KOPT-K1 (cell line): Measurements from ENCODE around the gene NTM.

Experiments used
- H3K27ac ChIP-seq: fragments of 200-600 bp; sonication (generic); 2 replicates; pipeline ENCODE4 v1.5.1; 2016; ENCODE audit warnings: antibody characterized with exemption, mild to moderate bottlenecking, low read depth, low read length; ENCODE audit not compliant: poor library complexity, severe bottlenecking
- H3K36me3 ChIP-seq: fragments of 200-600 bp; sonication (generic); 2 replicates; pipeline ENCODE4 v1.5.1; 2017; ENCODE audit warnings: antibody characterized with exemption, mild to moderate bottlenecking, low read length, moderate library complexity; ENCODE audit not compliant: insufficient read depth
- H3K9me3 ChIP-seq: fragments of 200-600 bp; sonication (generic); 2 replicates; pipeline ENCODE4 v1.5.1; 2017; ENCODE audit warnings: antibody characterized with exemption, low read length, mild to moderate bottlenecking; ENCODE audit not compliant: insufficient read depth, poor library complexity, severe bottlenecking

NTM gene

DNA sequence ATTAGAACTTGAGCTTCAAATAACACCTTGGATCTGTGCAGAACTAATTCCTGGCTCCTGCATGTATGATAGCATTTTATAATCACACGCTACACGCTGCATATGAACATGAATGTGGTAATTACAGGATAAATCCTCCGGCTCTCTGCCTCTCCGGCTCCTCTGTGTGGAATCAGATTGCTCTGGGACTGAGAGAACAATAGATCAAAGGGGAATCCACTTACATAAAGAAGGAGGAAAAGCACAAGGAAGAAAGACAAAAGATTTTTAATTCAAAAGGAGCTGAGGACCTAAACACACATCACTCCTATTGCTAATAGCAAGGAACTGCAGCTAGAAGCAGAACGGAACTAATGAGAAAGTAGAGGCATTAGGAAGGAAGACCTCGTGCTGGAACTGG, 240.9 kb downstream of the NTM start:
- Histone ChIP-seq H3K27ac (no peak overlapping the region), H3K9me3 (no peaks in the 10 kb centered on the region), H3K36me3 (no peaks in the 10 kb centered on the region)

DNA sequence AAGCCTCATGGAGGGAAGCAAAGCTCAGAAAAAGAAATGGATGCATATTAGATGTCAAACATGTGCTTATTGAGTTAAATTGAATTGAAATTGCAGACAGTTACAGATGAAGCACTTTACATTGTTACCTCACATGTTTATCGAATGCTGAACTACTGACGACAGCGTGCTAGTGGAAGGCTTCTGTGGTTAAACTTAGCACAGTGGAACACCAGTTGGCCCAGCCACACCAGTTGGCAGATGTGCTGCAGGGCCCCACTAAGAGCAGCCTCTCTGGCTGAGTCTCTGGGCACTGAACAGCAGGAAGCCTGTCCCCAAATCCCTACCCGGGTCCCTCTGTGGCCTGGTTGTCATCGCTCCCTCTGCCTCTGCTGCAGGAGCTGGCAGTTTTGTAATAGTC, 242.1 kb downstream of the NTM start:
- Histone ChIP-seq H3K36me3 (no peaks in the 10 kb centered on the region), H3K27ac (peak overlapping the region; percentile 58), H3K9me3 (no peaks in the 10 kb centered on the region)

DNA sequence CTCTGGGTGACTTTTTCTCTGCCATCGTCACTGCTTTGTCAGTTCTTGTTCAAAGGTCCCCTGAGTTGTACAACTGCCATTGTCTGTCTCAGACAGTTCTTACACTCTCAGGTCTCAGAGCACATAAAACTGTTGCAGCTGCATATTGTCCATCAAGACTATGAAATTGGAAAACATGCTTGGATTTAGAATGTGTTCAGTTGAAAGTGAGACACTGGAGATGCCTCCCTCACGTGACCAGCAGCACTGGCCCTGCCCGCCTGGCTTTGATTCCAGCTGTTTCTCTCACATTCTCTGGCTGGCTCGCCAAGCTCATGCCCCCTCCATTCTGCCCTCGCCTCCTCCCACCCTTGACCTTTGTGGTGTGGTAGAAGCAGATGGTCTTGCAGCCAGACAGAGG, 244.2 kb downstream of the NTM start:
- peak overlapping the region; percentile 16 for H3K27ac ChIP-seq
- no peaks in the 10 kb centered on the region for H3K36me3 ChIP-seq

DNA sequence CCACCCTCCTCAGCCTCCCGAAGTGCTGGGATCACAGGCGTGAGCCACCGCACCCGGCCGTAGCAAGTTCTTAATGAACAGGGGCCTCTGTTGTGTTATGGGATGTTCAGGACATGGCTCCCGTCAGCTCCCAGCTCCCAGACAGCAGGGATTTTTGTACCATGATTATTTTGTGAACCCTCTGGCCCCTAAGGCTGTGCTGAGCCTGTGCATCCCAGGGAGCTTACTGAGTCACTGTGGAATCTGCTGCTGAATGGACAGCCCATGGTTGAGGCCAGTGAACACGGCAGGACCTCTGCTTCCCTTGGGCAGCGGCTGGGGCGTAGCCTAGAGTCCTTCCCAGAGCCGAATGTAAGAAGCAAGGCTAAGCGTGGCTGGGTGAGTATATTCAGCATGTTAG, 245.2 kb downstream of the NTM start:
- peak overlapping the region; percentile 47 for H3K27ac ChIP-seq
- no peaks in the 10 kb centered on the region for H3K9me3 ChIP-seq

More for the DNA sequence above, 244.2 kb downstream of the NTM start:
- H3K9me3 ChIP-seq, result no peaks in the 10 kb centered on the region

DNA sequence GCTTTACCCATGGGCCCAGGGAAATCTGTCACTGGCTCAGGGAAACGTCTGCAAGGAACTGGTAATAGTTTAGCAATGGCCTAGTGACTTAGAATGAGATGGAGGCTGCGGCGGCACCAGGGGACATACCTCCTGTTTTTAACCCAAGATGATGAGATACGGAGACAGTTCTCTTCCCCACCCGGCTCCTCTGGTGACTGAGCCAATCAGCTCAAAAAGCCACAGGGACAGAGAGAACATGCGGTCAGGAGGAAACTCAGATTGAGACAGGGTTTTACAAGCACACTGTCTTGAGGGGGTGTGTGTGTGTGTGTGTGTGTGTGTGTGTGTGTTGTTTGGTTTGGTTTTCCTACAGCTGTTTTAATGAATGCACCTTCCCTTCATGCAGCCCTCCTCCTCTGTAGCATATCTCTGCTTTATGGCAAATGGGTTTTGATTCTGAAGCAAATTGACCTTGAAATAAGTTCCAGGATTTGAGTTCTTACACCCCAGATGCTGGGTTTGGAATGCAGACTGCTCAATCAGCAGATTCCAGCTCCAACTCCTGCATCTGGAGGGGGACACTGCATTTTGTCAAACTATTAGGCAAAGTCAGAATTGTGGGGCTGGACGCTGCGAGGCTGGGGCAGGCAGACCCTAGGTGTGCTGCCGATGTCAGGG, 246.2 kb downstream of the NTM start:
- Histone ChIP-seq H3K27ac (peak overlapping the region; percentile 47), H3K9me3 (no peaks in the 10 kb centered on the region), H3K36me3 (no peaks in the 10 kb centered on the region)

More for the DNA sequence above, 245.2 kb downstream of the NTM start:
- H3K36me3 ChIP-seq, result no peaks in the 10 kb centered on the region

DNA sequence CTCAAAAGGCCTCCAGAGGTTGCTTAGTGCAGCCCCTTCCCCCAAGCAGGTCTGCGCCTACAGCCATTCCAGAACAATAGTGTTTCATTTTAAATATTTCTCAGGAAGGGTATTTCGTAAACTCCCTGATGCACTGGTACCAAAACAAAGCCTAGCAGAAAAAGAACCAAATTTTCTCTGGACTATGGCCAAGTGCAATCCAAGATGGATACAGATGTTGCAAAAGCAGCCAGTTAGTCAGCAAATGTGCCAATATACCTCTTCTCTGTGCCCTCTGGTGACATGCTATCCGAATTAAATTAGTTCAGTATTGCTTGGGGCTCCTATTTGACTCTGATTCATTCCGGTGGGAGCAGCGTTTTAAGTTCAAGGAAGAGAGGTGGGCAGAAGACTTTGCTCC, 247.8 kb downstream of the NTM start:
- H3K9me3 ChIP-seq, result no peaks in the 10 kb centered on the region
- H3K27ac ChIP-seq, result peak overlapping the region; percentile 47
- no peaks in the 10 kb centered on the region for H3K36me3 ChIP-seq

DNA sequence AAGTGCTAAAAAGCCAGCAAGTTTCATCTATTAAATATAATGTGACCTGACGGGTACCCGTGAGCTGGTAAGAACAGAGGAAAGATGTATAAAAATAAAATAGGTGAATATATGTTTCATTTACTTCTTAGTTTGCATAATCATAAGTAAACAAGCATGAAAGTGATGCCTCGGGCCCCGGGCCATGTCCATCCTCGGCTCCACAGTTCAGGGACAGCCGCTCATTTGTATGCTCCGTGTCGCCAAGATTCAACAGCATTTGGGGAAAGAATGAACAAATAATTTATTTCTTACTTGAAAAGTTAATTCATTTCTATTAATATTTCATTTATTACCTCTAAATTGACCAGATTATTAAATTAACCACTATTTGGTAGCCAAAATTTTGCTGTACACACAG, 251.8 kb downstream of the NTM start:
- no peak overlapping the region for H3K27ac ChIP-seq
- no peaks in the 10 kb centered on the region for H3K9me3 ChIP-seq
- no peaks in the 10 kb centered on the region for H3K36me3 ChIP-seq

DNA sequence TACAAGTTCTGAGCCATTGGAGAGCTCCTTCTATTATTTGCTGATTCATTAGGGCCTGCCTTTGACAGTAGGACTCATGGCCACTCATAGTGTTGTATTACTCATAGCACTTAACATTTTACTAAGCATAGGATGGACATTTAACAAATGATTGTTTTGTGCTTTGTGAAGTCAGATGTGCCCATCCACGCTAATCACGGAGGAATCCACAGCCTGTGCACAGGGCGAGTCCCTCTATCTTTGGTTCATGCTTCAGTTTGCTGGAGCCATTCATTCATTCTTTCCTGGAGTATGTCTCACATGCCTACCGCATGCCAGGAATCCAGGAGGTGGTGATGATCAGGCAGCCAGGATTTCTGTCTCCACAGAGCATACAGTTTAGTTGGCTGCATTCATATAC, 254.1 kb downstream of the NTM start:
- Histone ChIP-seq H3K9me3 (no peaks in the 10 kb centered on the region), H3K27ac (peak overlapping the region; percentile 41), H3K36me3 (no peaks in the 10 kb centered on the region)

DNA sequence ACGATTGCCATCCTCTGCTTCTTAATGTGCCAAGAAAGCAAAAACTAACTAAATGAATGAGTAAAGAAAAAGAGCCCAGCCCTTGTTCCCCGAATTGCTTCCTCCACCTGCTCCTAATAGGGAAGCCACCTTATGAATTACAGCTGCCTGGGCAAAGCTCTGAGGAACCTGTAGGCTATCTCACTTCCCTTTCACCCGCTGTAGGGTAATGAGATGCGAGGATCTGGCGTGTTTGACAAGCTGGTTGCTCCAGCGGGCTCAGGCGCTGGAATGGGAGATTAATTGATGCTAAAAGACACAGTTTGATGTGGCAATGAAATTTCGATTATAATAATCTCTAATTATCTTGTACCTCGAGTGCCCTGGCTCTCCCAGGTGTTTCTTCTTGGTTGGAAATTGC, 256.4 kb downstream of the NTM start:
- Histone ChIP-seq H3K36me3 (no peaks in the 10 kb centered on the region), H3K9me3 (no peaks in the 10 kb centered on the region), H3K27ac (no peak overlapping the region)

DNA sequence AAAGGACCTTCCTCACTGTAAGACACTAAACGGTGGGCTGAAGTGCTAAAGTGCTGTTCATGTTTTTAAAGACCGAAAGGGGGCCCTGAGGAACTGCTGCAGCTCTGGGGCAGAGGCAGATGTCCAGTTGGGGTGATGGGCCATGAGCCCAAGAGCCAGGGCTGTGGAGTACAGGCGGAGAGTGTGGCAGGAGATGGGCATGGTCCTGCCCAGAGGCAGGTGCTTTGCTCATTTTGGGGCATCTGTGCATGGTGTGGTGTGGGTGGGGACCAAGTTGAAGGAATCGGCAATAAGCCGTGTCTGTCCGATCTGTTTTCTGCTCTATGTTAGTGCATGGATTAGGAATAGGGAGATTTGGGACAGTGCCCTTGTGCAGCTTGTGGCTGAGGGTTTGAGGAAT, 258.3 kb downstream of the NTM start:
- Histone ChIP-seq H3K9me3 (no peaks in the 10 kb centered on the region), H3K27ac (no peak overlapping the region), H3K36me3 (no peaks in the 10 kb centered on the region)

DNA sequence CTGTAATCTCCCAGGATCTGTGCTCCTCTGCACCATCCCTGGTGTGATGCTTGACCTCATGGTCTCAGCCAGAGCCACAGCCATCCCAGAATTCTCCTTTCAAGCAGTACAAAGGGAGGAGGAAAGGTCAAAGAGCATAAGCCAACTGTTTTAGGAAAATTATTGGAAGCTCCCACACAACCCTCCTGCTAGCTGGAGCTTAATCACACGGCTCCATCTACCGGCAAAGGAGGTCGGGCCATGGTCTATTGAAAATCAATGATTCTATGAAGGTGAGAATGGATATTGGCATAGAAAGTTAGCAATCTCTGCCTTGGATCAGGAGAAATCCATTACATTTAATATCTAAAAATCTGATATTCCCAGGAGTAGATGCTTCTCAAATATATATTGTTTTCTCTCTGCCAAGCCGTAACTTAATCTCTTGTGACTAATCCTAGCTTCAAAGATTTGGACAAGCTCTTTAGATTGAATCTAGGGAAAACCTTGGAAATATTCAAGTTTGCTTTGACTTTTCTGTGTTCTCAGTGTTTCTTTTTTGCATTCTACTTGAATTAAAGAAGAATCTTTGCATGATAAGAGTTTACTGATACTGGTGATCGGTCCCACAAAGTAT, 259.6 kb downstream of the NTM start:
- H3K9me3 ChIP-seq, result no peaks in the 10 kb centered on the region
- H3K27ac ChIP-seq, result no peak overlapping the region
- no peaks in the 10 kb centered on the region for H3K36me3 ChIP-seq

DNA sequence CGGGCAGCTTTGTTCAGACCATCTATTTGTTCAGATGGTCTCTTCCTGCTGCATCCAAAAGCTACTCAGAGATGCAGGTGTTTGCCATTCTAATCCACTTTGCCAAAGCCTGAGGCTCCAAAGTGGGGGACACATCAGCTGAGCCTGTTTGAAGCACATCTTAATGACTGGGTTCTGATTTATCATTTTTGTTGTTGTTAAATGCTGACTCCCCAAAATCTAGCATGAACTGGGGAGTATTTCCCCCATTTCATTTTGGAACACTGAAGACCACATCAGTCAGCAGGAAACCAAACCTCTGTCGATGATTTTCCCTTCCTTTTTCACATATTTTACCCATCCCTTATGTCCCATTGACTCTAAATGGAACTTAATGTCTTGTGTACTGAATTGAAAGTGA, 262.6 kb downstream of the NTM start:
- no peaks in the 10 kb centered on the region for H3K9me3 ChIP-seq
- no peaks in the 10 kb centered on the region for H3K36me3 ChIP-seq
- H3K27ac ChIP-seq, result peak overlapping the region; percentile 32

DNA sequence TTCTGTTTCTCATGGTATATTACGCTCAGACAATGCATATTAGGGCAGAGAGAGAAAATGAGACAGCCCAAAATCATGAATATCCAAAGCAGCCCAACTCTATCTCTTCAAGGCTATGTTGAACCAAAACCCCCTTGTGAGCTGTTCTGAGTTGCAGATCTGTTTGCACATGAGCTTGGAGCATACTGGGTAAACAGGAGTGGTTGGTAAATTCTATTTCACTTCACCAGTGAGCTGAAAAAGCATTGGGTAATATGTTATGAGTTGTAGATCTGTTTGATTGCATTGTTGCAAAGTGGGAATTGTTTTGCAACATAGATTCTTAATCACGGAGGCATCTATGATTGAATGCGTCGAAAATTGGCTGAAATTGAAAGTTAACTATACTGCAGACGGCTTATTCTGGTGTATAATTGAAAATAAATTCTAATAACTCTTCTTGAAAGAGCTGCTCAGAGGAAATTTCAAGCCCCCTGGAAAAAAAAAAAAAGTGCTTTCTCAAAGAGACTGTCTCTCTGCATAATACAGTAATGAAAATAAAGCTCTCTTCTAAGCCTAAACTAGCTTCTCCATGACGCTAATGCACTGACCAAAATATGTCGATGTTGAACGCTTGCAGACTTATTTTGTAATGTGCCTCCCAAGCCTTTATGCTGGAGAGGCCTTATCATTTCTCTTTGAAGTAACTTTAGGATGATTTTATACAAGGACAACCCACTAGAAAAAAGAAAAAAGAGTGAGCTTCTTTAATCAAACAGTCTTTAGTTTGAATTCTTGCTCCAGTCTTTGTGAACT, 263.7 kb downstream of the NTM start:
- Histone ChIP-seq H3K9me3 (no peaks in the 10 kb centered on the region), H3K27ac (peak overlapping the region; percentile 32), H3K36me3 (no peaks in the 10 kb centered on the region)

DNA sequence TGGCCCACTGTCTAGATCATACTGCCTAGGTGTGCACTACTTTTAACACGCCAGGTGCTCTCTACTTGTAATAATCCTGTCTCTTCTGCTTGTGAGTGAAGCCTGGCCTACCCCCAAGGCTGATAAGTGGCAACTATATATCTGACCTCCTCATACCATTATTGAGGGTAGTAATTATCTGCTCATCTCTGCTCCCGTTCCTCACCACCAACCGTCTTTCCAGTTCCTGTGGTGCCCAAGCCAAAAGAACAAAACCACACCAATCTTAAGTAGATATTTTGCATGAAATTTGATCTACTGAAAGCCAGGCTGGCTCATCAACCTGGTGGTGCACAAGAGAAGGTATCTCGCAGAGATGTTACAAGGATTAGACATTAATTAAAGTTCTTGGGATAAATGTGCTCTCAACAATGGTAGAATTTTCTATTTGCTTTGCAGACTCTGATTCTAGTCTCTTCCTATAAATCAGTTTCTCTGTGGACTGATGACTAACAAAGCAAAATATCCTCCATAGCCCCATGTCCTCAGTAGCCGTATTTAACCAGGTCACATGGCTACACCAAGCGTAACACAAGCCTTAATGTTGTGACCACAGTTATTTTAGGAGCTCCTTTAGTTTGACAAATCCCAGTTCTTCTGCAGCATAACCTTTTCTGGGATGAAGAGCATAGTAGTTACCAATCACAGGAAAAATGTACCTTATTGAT, 267.2 kb downstream of the NTM start:
- H3K27ac ChIP-seq, result peak overlapping the region; percentile 72
- no peaks in the 10 kb centered on the region for H3K9me3 ChIP-seq
- no peaks in the 10 kb centered on the region for H3K36me3 ChIP-seq

DNA sequence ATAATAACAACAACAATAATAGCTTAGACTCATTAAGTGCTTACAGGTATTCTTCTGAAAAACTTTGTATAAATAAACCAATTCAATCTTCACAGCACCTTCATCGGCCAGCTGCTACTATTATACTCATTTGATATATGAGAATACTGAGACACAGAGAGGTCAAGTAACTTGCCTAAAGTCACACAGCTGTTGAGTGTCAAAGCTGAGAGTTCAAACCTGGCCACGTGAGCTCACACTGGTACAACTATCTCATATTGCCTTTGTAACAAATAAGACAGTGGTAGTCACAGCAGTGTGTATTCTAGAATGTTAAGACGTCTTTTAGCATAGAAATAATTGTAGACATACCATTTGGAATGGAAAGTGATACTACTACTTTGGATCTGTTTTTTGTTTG, 268.5 kb downstream of the NTM start:
- Histone ChIP-seq H3K9me3 (no peaks in the 10 kb centered on the region), H3K36me3 (no peaks in the 10 kb centered on the region), H3K27ac (peak overlapping the region; percentile 44)
